GM12892 (cell line): Measurements from ENCODE around the gene JDP2.
"Not testable (repeated sequence)": the region's sequence is repeated elsewhere in the genome, so short reads cannot be mapped to it uniquely, and the experiment has no call there.

Experiments used
- POLR2A ChIP-seq: IDR thresholded peaks from 2 replicates; pipeline ENCODE4 v1.6.1; 2011; ENCODE audit warnings: low read depth, low read length, control low read depth
- TAF1 ChIP-seq: IDR thresholded peaks from 2 replicates; pipeline ENCODE4 v1.6.1; 2011; ENCODE audit warnings: low read depth, mild to moderate bottlenecking, control low read depth, low read length, borderline replicate concordance

DNA sequence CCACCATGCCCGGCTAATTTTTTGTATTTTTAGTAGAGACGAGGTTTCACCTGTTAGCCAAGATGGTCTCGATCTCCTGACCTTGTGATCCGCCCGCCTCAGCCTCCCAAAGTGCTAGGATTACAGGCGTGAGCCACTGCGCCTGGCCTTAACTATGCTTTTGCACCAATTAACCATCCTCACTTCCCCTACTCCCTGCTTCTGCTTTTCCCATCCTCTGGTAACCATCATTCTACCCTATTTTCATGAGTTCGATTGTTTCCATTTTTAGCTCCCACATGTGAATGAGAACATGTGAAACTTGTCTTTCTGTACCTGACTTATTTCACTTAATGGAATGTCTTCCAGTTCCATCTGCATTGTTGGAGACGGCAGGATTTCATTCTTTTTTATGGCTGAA lies 44.6 kb upstream of the JDP2 start:
- TF ChIP-seq POLR2A, TAF1: not testable (repeated sequence)
